Chondrocyte (in vitro differentiated cells): Measurements from ENCODE around the gene ATP10A. TPM values are rescaled to one million over a fixed set of nuclear protein-coding genes. Genes with fewer than 3 reads are reported as not detected.

Source experiments
- DNase-seq: peaks from one replicate; pipeline ENCODE4 v3.0.0; 2021; ENCODE audit warnings: mixed read lengths, low spot score
- H3K27ac Mint-ChIP-seq: one replicate; pipeline ENCODE4 v1.8.0; 2021; ENCODE audit warnings: mild to moderate bottlenecking, moderate library complexity, mixed read lengths; ENCODE audit not compliant: unreplicated experiment
- H3K27me3 Mint-ChIP-seq: 2 replicates; pipeline ENCODE4 v1.8.0; 2021; ENCODE audit warnings: low read depth, mixed read lengths
- H3K36me3 Mint-ChIP-seq: 2 replicates; pipeline ENCODE4 v1.8.0; 2021; ENCODE audit warnings: low read depth, mixed read lengths
- H3K4me1 Mint-ChIP-seq: 2 replicates; pipeline ENCODE4 v1.8.0; 2021; ENCODE audit warnings: low read depth, mild to moderate bottlenecking, mixed read lengths
- H3K4me3 Mint-ChIP-seq: one replicate; pipeline ENCODE4 v1.8.0; 2021; ENCODE audit warnings: mild to moderate bottlenecking, moderate library complexity, mixed read lengths; ENCODE audit not compliant: unreplicated experiment
- H3K9me3 Mint-ChIP-seq: 2 replicates; pipeline ENCODE4 v1.8.0; 2021; ENCODE audit warnings: low read depth, mixed read lengths
- CTCF ChIP-seq: fragments of 200-600 bp; sonication (generic); IDR thresholded peaks from 2 replicates; pipeline ENCODE4 v1.5.0; 2021; ENCODE audit warnings: antibody characterized with exemption, mild to moderate bottlenecking, moderate library complexity
- total RNA-seq: library from RNA; stranded (reverse); gene quantifications from 3 replicates; pipeline ENCODE4 v1.2.1, GENCODE V29; 2021

The ATP10A gene
- total RNA-seq, 1 donor from 2014 or later: 163 TPM

GRCh38 chr15:25803541-25803940 lies 59.6 kb downstream of the ATP10A start:
- Mint-ChIP-seq H3K27ac (no peak overlapping the region), H3K9me3 (no peaks in the 10 kb centered on the region), H3K27me3 (no peaks in the 10 kb centered on the region), H3K4me3 (no peak overlapping the region), H3K4me1 (peaks cover 35% of the 10 kb centered on the region), H3K36me3 (peaks cover 18% of the 10 kb centered on the region)
- no peak for TF ChIP-seq CTCF
- DNase-seq: no peak

GRCh38 chr15:25803036-25803435 lies 60.1 kb downstream of the ATP10A start:
- TF ChIP-seq CTCF: no peak
- no peaks in the 10 kb centered on the region for H3K27me3 Mint-ChIP-seq
- peaks cover 19% of the 10 kb centered on the region for H3K36me3 Mint-ChIP-seq
- H3K4me1 Mint-ChIP-seq: peaks cover 38% of the 10 kb centered on the region
- no peaks in the 10 kb centered on the region for H3K9me3 Mint-ChIP-seq
- DNase-seq: no peak
- no peak overlapping the region for H3K27ac Mint-ChIP-seq
- H3K4me3 Mint-ChIP-seq: no peak overlapping the region

- no peak for TF ChIP-seq CTCF
- Mint-ChIP-seq H3K27ac (peak overlapping the region; percentile 55), H3K36me3 (peaks cover 19% of the 10 kb centered on the region), H3K4me1 (peaks cover 39% of the 10 kb centered on the region), H3K27me3 (no peaks in the 10 kb centered on the region), H3K4me3 (no peak overlapping the region), H3K9me3 (no peaks in the 10 kb centered on the region)
- no peak for DNase-seq
These were observed 60.8 kb downstream of the ATP10A start for GRCh38 chr15:25802285-25802830.

GRCh38 chr15:25801586-25802284 lies 61.4 kb downstream of the ATP10A start:
- H3K36me3 Mint-ChIP-seq: peaks cover 18% of the 10 kb centered on the region
- H3K27me3 Mint-ChIP-seq: no peaks in the 10 kb centered on the region
- TF ChIP-seq CTCF: no peak
- H3K4me1 Mint-ChIP-seq: peaks cover 45% of the 10 kb centered on the region
- H3K4me3 Mint-ChIP-seq: peak overlapping the region; percentile 28
- H3K9me3 Mint-ChIP-seq: no peaks in the 10 kb centered on the region
- no peak for DNase-seq
- H3K27ac Mint-ChIP-seq: peak overlapping the region; percentile 55

GRCh38 chr15:25800761-25801515 lies 62.2 kb downstream of the ATP10A start:
- H3K27me3 Mint-ChIP-seq: no peaks in the 10 kb centered on the region

More at GRCh38 chr15:25800761-25801515, 62.2 kb downstream of the ATP10A start:
- no peak for TF ChIP-seq CTCF
- no peaks in the 10 kb centered on the region for H3K9me3 Mint-ChIP-seq
- H3K4me1 Mint-ChIP-seq: peaks cover 53% of the 10 kb centered on the region
- H3K4me3 Mint-ChIP-seq: no peak overlapping the region
- peaks cover 17% of the 10 kb centered on the region for H3K36me3 Mint-ChIP-seq
- peak overlapping the region; percentile 89 for H3K27ac Mint-ChIP-seq
- no peak for DNase-seq
